HG03025 (cell line): Measurements from ENCODE around the gene PKP1.

Experiments used
- ATAC-seq: cut with Tn5 transposase; IDR thresholded peaks from one replicate; pipeline ENCODE4 v1.9.1; 2021; ENCODE audit warnings: mild to moderate bottlenecking, moderate library complexity; ENCODE audit not compliant: unreplicated experiment, low FRiP score

PKP1 gene

GRCh38 chr1:201360901-201361651 lies 77.8 kb downstream of the PKP1 start:
- ATAC-seq = no peak

GRCh38 chr1:201361652-201362504 lies 78.6 kb downstream of the PKP1 start:
- ATAC-seq = no peak

DNA sequence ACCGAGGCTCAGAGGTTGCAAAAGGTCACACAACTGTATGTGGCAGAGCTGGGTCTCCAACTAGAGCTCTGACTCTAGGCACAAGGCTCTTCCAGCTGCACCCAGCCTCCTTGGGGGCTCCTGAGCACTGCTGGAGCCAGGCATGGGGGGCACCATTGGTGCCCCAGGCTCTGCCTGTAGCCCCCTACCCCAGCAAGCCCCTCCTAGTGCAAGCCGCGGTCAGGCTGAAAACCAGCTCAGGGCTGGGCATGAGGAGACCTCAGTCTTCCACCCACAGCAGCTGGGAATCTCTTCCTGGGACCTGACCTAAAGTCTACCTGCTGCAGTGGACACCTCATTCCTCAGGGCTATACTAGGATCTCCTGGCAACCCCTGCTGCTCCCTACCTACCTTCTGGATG lies 79.6 kb downstream of the PKP1 start:
- ATAC-seq = no peak

- ATAC-seq = no peak
Measured at GRCh38 chr1:201363467-201363866, 80.2 kb downstream of the PKP1 start.

GRCh38 chr1:201364808-201365105 lies 81.5 kb downstream of the PKP1 start:
- no peak for ATAC-seq

DNA sequence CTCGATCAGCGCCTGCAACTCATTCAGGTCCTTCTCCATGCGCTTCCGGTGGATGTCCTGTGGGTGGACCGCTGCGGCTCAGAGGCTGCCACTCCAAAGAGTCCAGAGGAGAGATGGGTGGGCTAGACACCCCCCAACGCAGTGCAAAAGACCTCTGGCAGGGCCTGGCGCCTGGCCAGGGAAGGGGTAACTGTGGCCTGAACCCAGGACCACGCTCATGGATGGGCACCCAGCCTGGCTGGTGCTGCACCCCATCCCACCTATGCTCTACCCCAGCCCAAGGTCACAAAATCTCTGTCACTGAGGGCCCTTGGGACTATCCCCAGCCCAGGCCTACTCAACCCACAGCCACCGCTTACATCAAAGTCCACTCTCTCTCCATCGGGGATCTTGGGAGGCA lies 81.9 kb downstream of the PKP1 start:
- no peak for ATAC-seq

GRCh38 chr1:201366696-201367095 lies 83.4 kb downstream of the PKP1 start:
- no peak for ATAC-seq

DNA sequence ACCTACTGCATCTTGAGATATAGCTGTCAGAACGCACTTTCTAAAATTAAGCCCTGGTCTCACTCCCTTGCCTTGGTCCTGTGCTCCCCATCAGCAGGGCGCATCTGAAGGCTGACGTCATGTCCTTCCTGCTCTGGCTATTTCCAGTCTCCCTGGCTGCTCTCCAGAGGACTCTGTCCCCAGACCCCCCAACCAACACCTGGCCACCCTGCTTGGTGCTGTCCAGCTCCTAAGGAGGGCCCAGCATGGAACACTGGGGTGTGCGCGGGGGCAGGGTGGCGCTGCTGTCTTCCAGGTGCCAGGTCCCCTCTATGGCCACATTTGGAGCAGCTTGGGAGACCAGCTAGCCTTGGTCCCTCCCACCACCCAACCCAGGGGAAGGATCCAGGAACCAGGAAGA lies 85.9 kb downstream of the PKP1 start:
- ATAC-seq = no peak

GRCh38 chr1:201370500-201370899 lies 87.2 kb downstream of the PKP1 start:
- ATAC-seq = no peak

GRCh38 chr1:201371276-201371675 lies 88.0 kb downstream of the PKP1 start:
- ATAC-seq = no peak

DNA sequence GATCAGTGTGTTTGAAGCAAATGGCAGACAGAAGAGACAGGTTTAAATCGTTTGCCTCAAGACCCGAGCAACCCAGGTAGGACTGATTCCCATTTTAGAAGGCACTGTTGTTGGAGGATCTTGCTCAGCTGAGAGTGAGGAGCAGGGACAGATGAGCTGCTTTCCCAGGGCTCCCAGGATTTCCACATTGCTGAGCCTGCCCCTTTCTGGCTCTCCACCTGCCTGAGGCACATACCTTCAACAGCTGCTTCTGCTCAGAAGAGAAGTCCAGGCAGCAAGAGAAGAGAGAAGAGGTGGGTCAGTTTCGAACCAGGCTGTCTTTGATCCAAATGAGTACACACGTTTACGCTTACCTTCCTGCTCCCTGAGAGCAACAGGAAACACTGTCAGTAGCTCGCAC lies 88.5 kb downstream of the PKP1 start:
- ATAC-seq = no peak

DNA sequence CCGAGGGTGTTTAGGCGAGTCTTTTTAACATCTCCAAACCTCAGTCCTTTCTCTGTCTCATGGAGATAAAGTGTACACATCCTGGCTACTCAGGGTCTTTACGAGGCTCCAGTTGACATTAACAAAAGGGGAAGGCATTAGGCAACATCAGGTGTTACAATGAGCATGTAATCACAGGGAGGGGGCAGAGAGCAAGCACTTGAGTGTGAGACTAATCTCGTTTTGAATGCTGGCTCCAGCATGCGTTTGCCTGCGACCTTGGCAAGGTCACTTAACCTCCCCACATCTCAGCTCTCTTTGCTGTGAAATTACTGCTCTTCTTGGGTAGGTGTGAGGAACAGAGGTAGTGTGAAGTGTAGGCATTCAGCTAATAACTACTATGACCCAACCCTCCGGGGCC lies 91.1 kb downstream of the PKP1 start:
- ATAC-seq = no peak

DNA sequence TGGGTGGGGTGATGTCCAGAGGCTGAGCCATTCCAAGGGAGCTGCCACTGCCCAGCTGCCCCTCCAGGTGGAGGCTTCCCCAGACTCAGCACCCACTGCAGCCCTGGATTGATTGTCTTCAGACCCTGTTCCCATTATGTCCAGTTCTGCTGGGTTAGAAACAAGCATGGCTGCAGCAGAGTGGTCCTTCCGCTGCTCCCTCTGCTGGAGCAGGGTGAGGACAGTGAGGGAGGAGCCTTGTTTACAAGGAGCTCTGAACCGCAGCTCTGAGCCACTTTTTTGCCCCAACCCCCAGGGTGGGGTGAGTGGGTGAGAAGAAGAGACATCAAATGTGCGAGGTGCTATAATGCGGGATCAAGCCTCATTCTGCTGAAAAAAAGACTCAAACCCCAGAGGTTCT lies 91.9 kb downstream of the PKP1 start:
- no peak for ATAC-seq

DNA sequence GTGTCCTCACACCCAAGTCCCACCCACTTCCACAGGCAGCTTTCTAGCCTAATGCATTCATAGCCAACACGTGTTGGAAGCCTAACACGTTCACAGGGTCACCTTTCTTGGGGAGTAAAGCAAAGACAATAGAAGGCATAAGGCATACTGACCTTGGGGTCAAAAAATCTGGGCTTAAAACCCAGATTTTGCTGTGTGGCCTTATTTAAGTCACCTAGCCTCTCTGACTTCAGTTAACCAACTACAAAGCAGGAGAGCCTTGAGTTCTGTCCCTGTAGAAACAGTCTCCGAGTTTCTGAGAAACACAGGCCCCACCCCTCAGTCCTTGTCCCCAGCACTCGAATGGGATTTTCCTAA lies 92.8 kb downstream of the PKP1 start:
- ATAC-seq = no peak

DNA sequence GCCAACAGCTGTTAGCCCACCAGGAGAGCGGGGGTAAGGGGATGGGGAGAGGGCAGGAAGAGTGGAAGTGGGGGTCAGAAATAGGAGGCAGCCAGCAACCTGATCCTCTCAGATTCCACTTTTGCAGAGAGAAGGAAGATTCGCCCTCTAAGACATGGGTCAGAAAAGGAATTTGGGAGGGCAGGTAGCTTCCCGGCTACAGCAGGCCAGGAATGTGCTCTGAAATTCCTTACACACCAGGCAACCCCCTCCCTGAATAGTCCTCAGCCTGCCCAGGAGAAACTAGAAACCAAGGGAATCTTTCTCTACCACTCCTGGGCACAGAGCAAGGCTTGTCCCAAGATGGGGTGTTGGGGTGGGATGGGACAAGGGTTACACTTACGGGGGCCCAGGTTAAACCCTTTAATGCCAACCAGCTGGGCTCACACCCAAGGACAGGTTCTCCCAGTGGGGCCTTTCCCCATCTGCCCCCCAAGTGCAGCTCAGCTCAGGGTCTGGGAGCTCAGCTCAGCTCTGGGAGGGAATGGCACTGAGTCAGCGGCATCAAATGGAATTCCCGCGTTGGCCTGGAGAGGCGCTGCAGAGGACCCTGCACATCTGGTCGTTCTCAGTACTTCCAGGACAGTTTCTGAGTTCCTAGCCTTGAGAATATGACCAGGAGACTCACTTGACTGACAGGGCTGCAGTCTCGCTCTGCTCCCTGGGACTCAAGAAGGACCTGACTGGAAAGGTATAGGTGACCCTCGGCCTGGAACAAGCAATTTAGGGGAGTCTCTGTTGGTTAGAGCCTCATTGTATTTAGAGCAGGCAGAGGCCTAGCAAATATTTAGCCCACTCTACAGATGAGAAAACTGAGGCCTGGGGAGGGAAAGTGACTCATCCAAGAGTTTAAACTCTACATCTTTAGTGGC lies 93.4 kb downstream of the PKP1 start:
- ATAC-seq = no peak

DNA sequence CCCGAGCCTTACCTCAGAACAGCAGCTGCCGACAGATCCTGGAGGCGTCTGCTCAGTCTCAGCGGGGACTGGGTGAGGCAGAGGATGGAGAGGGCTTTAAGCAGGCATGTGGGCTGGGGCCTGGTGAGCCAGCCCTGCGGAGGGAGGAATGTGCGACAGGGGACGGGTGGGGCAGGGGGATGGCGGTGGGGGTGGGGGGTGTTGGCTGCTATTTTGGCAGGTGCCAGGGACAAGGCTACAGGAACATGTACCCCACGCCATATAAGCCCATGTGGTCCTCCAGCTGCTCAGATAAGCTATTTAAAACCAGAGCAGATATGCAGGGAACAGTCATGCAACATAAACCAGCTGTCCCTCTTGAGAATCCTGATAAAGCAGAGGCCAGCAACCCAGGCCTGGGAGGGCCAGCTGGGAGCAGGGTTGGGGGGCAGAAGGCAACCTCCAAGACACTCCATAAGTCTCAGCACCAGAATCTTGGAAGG lies 94.3 kb downstream of the PKP1 start, which contains the start of gene TNNT2:
TSS of gene TNNT2 (minus strand) at position 70 of the 482 bp plus-strand sequence. CDS start 4,426 bp downstream, outside the sequence.
- no peak for ATAC-seq

GRCh38 chr1:201378804-201379203 lies 95.5 kb downstream of the PKP1 start:
- no peak for ATAC-seq

- ATAC-seq = no peak
Measured at GRCh38 chr1:201379733-201380242, 96.5 kb downstream of the PKP1 start.

GRCh38 chr1:201381130-201381529 lies 97.8 kb downstream of the PKP1 start:
- ATAC-seq = no peak
